Naive thymus-derived CD4-positive, alpha-beta T cell (primary cell): ENCODE data around the gene SHB. TPM values are rescaled to one million over a fixed set of nuclear protein-coding genes. Genes with fewer than 3 reads are reported as not detected.

Source experiments
- ATAC-seq: fragments of 150-1000 bp; cut with Tn5 transposase; 2 replicates; pipeline ENCODE4 v1.10.0; 2021; ENCODE audit warnings: mild to moderate bottlenecking, moderate library complexity
- CTCF ChIA-PET: fragments of 350-600 bp; sonication (Branson Sonifier 250); formaldehyde crosslinking; loops from one replicate; lab custom pipeline; 2021; ENCODE audit warnings: antibody characterized with exemption; lab: Charles Lee
- POLR2A ChIA-PET: fragments of 350-600 bp; sonication (Branson Sonifier 250); formaldehyde crosslinking; loops from one replicate; lab custom pipeline; 2021; ENCODE audit warnings: antibody characterized with exemption, inconsistent platforms; lab: Charles Lee
- DNase-seq, 9 donors: peaks; one replicate each; pipeline versions ENCODE4 v3.0.0 to v3.0.0-alpha.2; 2020 to 2022; ENCODE audit warnings: mixed read lengths in 1 of 9
- H3K27ac ChIP-seq: one replicate; pipeline ENCODE4 v1.7.0; 2013; ENCODE audit warnings: mild to moderate bottlenecking, low read depth, low read length, moderate library complexity
- H3K27me3 ChIP-seq, 2 donors: one replicate each; pipeline ENCODE4 v1.7.0; 2013; ENCODE audit warnings: low read length in 2 of 2, mild to moderate bottlenecking in 2 of 2, moderate library complexity in 2 of 2; ENCODE audit not compliant: control insufficient read depth in 2 of 2, insufficient read depth in 2 of 2
- H3K36me3 ChIP-seq, 3 experiments: 1 replicate in 2 of 3; 2 replicates in 1 of 3; pipeline ENCODE4 v1.7.0; 2013; ENCODE audit warnings: low read length in 3 of 3, mild to moderate bottlenecking in 3 of 3, moderate library complexity in 1 of 3; ENCODE audit not compliant: insufficient read depth in 3 of 3, control insufficient read depth in 2 of 3
- H3K4me1 ChIP-seq, 2 donors: one replicate each; pipeline ENCODE4 v1.7.0; 2013; ENCODE audit warnings: low read length in 2 of 2, mild to moderate bottlenecking in 2 of 2, moderate library complexity in 1 of 2; ENCODE audit not compliant: control insufficient read depth in 2 of 2, insufficient read depth in 2 of 2
- H3K4me3 ChIP-seq: 2 replicates; pipeline ENCODE4 v1.7.0; 2013; ENCODE audit warnings: mild to moderate bottlenecking, low read length
- H3K9me3 ChIP-seq, 3 experiments: 1 replicate in 2 of 3; 2 replicates in 1 of 3; pipeline ENCODE4 v1.7.0; 2013; ENCODE audit warnings: low read length in 3 of 3; ENCODE audit not compliant: control insufficient read depth in 2 of 3
- H3K27ac Mint-ChIP-seq, 9 donors: one replicate each; pipeline ENCODE4 v1.8.0; 2020 to 2022; ENCODE audit warnings: mixed read lengths in 9 of 9, mild to moderate bottlenecking in 8 of 9, moderate library complexity in 5 of 9, inconsistent platforms in 2 of 9
- H3K27me3 Mint-ChIP-seq, 5 donors: one replicate each; pipeline ENCODE4 v1.8.0; 2021 to 2022; ENCODE audit warnings: mixed read lengths in 5 of 5, mild to moderate bottlenecking in 1 of 5
- H3K36me3 Mint-ChIP-seq, 5 donors: one replicate each; pipeline ENCODE4 v1.8.0; 2020 to 2022; ENCODE audit warnings: mixed read lengths in 5 of 5, mild to moderate bottlenecking in 3 of 5, inconsistent platforms in 1 of 5
- H3K4me1 Mint-ChIP-seq, 7 donors: one replicate each; pipeline ENCODE4 v1.8.0; 2020 to 2022; ENCODE audit warnings: mixed read lengths in 7 of 7, mild to moderate bottlenecking in 3 of 7, inconsistent platforms in 1 of 7
- H3K4me3 Mint-ChIP-seq, 10 donors: one replicate each; pipeline ENCODE4 v1.8.0; 2020 to 2022; ENCODE audit warnings: mild to moderate bottlenecking in 10 of 10, mixed read lengths in 10 of 10, moderate library complexity in 6 of 10, inconsistent platforms in 2 of 10
- H3K9me3 Mint-ChIP-seq, 11 donors: one replicate each; pipeline ENCODE4 v1.8.0; 2020 to 2022; ENCODE audit warnings: mixed read lengths in 11 of 11, mild to moderate bottlenecking in 4 of 11, inconsistent platforms in 1 of 11, moderate library complexity in 1 of 11
- intact Hi-C, 2 donors: fragments of 100-400 bp; cut with micrococcal nuclease; formaldehyde crosslinking; loops; one replicate each; pipeline ENCODE4 v1.15.1; 2023
- polyA plus RNA-seq, 2 donors: library from polyadenylated mRNA; unstranded; fragments of 300-500 nt; fragmentation: Illumina TruSeq; gene quantifications; one replicate each; pipeline ENCODE4 v1.2.3, GENCODE V29; 2021
- total RNA-seq, 6 experiments: library from RNA in 5 of 6; stranded (reverse) in 5 of 6; gene quantifications; 1 replicate in 5 of 6; 2 replicates in 1 of 6; pipeline ENCODE4 v1.2.3 and lab custom pipeline; 2021 to 2026

Gene SHB
- total and polyA plus RNA-seq, 7 experiments from 2014 or later, result 0.15 to 2.0 (median 0.68) TPM

GRCh38 chr9:38009035-38009501, 60.0 kb downstream of the SHB start:
- no peaks in the 10 kb centered on the region for H3K36me3 Mint-ChIP-seq

DNA sequence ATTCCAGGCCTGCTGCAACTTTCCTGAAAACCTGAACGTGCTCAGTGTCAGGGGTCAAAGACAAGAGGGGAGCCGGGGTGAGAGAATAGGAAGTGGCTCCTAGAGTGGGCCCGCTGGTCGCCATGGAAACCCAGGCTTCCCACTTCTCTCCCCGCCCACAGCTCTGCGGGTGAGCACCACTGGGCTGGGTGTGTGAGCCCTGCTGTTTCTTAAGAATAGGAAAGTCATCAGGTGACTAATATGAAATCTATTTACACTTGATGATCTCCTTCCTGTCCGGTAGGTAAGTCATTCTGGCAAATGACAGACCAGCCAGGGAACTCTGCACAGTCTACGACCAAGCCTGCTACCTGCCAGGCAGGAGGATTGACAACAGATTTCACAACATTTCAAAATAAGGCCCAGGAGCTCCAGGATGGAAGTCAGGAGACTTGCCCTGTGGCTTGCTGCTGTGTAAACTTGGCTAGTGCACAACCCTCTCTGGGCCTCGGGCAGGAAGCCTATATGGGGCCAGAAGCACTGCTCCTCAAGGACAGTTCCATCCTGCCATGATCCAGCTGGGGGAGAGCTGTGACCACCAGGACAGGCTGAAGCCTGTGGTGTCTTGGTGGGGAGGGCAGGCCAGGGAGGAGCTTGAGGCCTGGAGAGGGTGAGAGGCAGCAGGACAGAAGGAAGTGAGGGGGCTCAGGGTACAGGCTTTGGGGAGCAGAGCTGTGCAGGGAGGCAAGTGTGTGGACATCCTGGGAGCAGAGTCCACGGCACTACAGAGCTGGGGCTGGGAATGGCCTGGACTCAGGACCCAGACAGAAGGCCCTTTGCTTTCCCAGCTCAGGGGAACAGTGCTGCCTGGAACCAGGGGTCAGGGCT, 60.6 kb downstream of the SHB start:
- ATAC-seq (peak; percentile 75), DNase-seq (peak in 1 of 9 donors; percentile 63)
- Histone ChIP-seq H3K27me3 (no peaks in the 10 kb centered on the region), H3K4me3 (no peak overlapping the region), H3K9me3 (no peaks in the 10 kb centered on the region), H3K27ac (no peak overlapping the region), H3K36me3 (no peaks in the 10 kb centered on the region), H3K4me1 (no peaks in the 10 kb centered on the region)
- peak overlapping the region in 1 of 9 donors; percentile 54 for H3K27ac Mint-ChIP-seq
- H3K27me3 Mint-ChIP-seq, result no peaks in the 10 kb centered on the region
- H3K9me3 Mint-ChIP-seq, result no peaks in the 10 kb centered on the region
- peaks cover 0 to 23% (median 10%) of the 10 kb centered on the region in 7 donors for H3K4me1 Mint-ChIP-seq
- no peak overlapping the region for H3K4me3 Mint-ChIP-seq
- intact Hi-C loops, result no loop called here
- ChIA-PET POLR2A (interaction anchor here (0.9 kb wide), 1 partner anchor 12 kb away, joined by 3 read pairs; no protein-coding TSS in a partner anchor), CTCF (no interaction called here)
- H3K36me3 Mint-ChIP-seq, result no peaks in the 10 kb centered on the region

More at GRCh38 chr9:38009035-38009501, 60.0 kb downstream of the SHB start:
- ATAC-seq, result no peak
- ChIA-PET CTCF (no interaction called here), POLR2A (no interaction called here)
- peak overlapping the region in 1 of 9 donors; percentile 54 for H3K27ac Mint-ChIP-seq
- peaks cover 0 to 20% (median 10%) of the 10 kb centered on the region in 7 donors for H3K4me1 Mint-ChIP-seq
- H3K4me1 ChIP-seq, result no peaks in the 10 kb centered on the region
- H3K4me3 Mint-ChIP-seq, result no peak overlapping the region
- no peaks in the 10 kb centered on the region for H3K27me3 Mint-ChIP-seq
- no peaks in the 10 kb centered on the region for H3K36me3 ChIP-seq
- intact Hi-C loops, result no loop called here
- DNase-seq, result no peak
- no peaks in the 10 kb centered on the region for H3K27me3 ChIP-seq
- H3K9me3 ChIP-seq, result no peaks in the 10 kb centered on the region
- H3K27ac ChIP-seq, result no peak overlapping the region
- H3K9me3 Mint-ChIP-seq, result no peaks in the 10 kb centered on the region
- no peak overlapping the region for H3K4me3 ChIP-seq

GRCh38 chr9:38007016-38007415, 62.0 kb downstream of the SHB start:
- Histone ChIP-seq H3K27ac (no peak overlapping the region), H3K36me3 (no peaks in the 10 kb centered on the region), H3K4me3 (no peak overlapping the region), H3K27me3 (no peaks in the 10 kb centered on the region), H3K9me3 (no peaks in the 10 kb centered on the region), H3K4me1 (no peaks in the 10 kb centered on the region)
- ATAC-seq, result no peak
- no peaks in the 10 kb centered on the region for H3K36me3 Mint-ChIP-seq
- peaks cover 0 to 28% (median 10%) of the 10 kb centered on the region in 7 donors for H3K4me1 Mint-ChIP-seq
- no peak for DNase-seq
- no peak overlapping the region for H3K27ac Mint-ChIP-seq
- no peak overlapping the region for H3K4me3 Mint-ChIP-seq
- H3K9me3 Mint-ChIP-seq, result no peaks in the 10 kb centered on the region
- no peaks in the 10 kb centered on the region for H3K27me3 Mint-ChIP-seq
- ChIA-PET POLR2A (no interaction called here), CTCF (no interaction called here)
- intact Hi-C loops, result no loop called here

- no peaks in the 10 kb centered on the region for H3K9me3 ChIP-seq
- H3K27me3 ChIP-seq, result no peaks in the 10 kb centered on the region
- Mint-ChIP-seq H3K27me3 (no peaks in the 10 kb centered on the region), H3K36me3 (no peaks in the 10 kb centered on the region), H3K27ac (no peak overlapping the region), H3K4me1 (peaks cover 0 to 28% (median 10%) of the 10 kb centered on the region in 7 donors), H3K9me3 (no peaks in the 10 kb centered on the region), H3K4me3 (no peak overlapping the region)
- H3K4me3 ChIP-seq, result no peak overlapping the region
- intact Hi-C loops, result no loop called here
- POLR2A ChIA-PET, result no interaction called here
- no peaks in the 10 kb centered on the region for H3K4me1 ChIP-seq
- CTCF ChIA-PET, result no interaction called here
- DNase-seq, result no peak
- no peaks in the 10 kb centered on the region for H3K36me3 ChIP-seq
- no peak for ATAC-seq
- no peak overlapping the region for H3K27ac ChIP-seq
Measured at GRCh38 chr9:38006163-38006562, 62.9 kb downstream of the SHB start.

DNA sequence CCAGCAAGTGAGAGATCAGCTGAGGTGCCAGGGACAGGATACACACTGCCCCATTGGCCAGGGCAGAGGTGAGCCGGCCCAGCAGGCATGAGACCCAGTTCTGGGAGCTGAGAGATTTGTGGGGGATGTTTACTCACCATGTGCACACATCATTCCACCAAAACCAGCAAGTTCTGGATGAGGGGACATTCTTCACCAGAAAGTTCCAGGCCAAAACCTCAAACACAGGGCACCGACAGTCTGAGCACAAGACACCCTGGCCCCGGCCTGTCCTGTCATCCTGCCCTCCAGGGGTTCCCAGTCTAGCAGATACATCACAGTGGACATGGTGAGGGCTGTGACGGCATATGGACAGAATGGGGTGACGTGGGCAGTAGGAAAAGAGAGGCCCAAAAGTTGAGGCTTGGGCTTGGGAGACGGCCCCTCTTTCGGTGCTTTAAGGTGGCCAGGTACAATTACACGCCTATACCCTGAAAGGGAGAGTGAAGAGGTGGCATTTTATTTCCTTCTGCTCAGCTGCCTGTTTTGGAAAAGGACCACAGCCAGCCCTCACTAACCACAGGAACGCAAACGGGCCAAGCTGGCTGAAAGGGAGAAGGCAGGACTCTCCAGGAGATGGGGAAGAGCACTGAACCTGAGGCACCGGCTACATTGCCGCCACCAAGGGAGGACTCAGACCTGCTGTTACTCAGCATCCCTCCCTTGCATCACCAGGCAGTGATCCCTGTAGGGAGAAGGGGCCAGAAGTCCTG, 64.0 kb downstream of the SHB start:
- no peaks in the 10 kb centered on the region for H3K27me3 Mint-ChIP-seq
- no peak overlapping the region for H3K27ac ChIP-seq
- no peak overlapping the region for H3K27ac Mint-ChIP-seq
- intact Hi-C loops, result no loop called here
- no peaks in the 10 kb centered on the region for H3K27me3 ChIP-seq
- no peak for DNase-seq
- ATAC-seq, result no peak
- POLR2A ChIA-PET, result no interaction called here
- H3K9me3 Mint-ChIP-seq, result no peaks in the 10 kb centered on the region
- H3K4me3 ChIP-seq, result no peak overlapping the region
- no peak overlapping the region for H3K4me3 Mint-ChIP-seq
- no peaks in the 10 kb centered on the region for H3K4me1 ChIP-seq
- CTCF ChIA-PET, result no interaction called here
- peaks cover 0 to 33% (median 10%) of the 10 kb centered on the region in 7 donors for H3K4me1 Mint-ChIP-seq
- H3K36me3 ChIP-seq, result no peaks in the 10 kb centered on the region
- peaks cover 0 to under 1% (median 0%) of the 10 kb centered on the region in 5 donors for H3K36me3 Mint-ChIP-seq
- H3K9me3 ChIP-seq, result no peaks in the 10 kb centered on the region

DNA sequence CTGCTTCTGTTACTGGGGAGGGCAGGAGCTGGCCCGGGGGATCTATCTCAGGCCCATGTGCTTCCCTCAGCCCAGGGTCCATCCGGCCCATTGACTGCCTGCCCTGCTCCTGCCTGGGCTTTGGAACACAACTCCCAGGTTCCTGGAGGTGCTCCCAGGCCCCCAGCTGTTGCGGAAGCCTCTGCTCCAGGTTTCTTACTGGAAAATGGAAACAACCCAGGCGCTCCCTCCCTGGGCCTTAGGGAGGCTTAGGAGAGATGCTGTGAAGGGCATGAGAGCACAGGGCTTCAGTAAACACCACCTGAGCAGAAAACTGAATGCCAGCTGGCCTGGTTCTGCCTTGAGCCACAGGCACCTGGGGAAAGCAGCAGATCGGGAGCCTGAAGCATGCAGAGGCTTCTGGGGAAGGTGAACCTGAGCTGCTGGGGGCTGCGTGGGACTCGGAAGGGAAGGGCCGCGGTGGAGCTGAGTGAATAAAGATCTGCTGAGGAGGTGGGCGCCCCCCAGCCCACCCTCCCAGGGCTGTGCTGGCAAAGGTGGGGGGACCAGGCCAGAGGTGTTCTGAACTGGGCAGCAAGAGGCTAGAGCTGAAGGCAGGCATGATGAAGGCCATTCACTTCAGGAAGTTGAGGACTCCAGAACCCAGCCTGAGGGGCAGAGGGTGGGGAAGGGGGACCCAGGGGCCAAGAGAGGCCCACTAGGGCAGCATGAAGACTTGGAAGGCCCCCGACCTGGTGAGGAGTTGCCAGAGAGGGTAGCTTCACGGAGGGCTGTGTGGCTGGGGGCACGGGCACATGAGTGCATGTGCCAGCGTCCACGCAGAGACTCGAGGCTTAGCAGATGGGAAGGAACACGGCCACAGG, 64.8 kb downstream of the SHB start:
- Histone ChIP-seq H3K9me3 (no peaks in the 10 kb centered on the region), H3K27me3 (no peaks in the 10 kb centered on the region), H3K4me1 (no peaks in the 10 kb centered on the region), H3K4me3 (no peak overlapping the region), H3K27ac (no peak overlapping the region), H3K36me3 (no peaks in the 10 kb centered on the region)
- Mint-ChIP-seq H3K4me3 (no peak overlapping the region), H3K9me3 (no peaks in the 10 kb centered on the region), H3K36me3 (peaks cover 0 to 3% (median 0%) of the 10 kb centered on the region in 5 donors), H3K27me3 (no peaks in the 10 kb centered on the region), H3K27ac (peak overlapping the region in 1 of 9 donors; percentile 42), H3K4me1 (peaks cover 0 to 35% (median 10%) of the 10 kb centered on the region in 7 donors)
- ChIA-PET POLR2A (no interaction called here), CTCF (no interaction called here)
- ATAC-seq, result no peak
- no peak for DNase-seq
- intact Hi-C loops, result no loop called here
